NCI-H2196 (cell line): ENCODE measurements around the gene ATP5MG.

Source experiments
- DNase-seq: peaks from one replicate; lab custom pipeline; 2025; ENCODE audit not compliant: unreplicated experiment; lab: John Stamatoyannopoulos, UW

ATP5MG gene

DNA sequence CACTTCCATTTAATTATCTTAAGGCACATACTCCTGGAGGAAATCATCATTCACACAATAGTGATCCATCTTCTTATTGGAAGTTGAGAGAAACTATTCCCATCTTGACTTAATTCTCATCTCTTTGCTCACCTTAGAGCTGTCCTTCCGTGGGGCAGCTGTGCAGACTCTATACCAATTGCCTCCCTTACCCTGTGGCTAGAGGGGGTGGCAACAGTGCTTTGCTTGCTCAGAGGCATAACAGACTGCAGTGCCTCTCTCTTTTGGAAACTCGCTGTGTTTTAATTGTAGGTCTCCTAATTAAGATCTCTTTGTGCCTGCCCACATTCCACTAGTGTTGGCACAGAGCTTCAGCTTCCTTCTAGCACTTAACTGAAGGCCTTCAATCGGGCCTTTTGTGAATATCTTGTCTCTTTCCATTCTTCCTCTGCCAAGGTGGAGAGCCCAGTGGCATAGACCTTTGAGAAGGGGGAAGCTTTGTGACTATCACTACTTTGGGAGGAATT is 40.4 kb downstream of the ATP5MG start:
- no peak for DNase-seq

DNA sequence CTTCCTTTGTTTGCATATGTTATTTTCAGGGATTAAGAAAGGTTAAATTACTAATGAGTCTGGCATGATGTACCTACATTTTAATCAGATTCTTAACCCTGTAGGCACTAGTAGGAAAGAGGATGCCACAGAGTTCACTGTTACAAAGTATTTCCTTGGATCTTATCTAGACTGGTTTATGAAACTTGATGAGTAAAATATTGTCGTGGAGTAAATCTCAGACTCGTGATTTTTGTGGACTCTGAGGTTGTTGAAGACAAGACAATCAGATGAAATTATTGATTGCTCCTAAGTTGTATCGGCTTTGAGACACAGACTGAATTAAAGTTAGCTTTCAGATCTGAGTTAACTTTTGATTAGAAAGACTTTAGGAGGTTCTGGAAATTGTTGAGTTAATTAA is 40.9 kb downstream of the ATP5MG start:
- no peak for DNase-seq

DNA sequence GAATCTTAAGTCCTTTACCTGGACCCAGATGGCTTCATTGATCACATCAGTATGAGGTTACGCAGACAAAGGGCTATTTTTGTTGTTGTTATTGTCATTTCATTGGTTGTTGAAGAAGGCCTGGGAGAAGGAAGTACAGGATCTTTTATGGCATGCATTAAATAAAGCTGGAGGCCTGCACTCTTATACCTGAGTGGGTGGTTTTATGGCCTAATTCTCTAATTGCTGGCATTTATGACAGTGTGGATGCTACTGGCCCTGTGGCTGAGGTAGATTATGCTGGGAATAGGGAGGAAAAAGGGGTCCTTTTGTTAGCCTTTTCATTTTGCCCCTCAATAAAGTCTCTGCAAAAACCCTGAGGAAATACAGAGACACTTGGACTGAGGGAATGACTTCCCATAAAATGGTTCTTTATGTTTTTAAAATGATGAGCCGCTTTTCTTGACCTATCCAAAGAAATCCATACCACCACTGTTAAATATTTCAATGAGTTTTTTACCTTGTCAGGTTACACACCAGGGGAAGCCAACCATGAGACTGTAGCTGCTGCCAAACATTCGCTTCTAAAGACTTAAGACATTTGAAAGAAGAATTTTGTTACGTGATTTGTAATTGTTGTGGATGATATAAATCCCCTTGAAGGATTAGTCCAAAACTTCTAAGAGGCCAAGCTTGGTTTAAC is 41.6 kb downstream of the ATP5MG start:
- DNase-seq = no peak

DNA sequence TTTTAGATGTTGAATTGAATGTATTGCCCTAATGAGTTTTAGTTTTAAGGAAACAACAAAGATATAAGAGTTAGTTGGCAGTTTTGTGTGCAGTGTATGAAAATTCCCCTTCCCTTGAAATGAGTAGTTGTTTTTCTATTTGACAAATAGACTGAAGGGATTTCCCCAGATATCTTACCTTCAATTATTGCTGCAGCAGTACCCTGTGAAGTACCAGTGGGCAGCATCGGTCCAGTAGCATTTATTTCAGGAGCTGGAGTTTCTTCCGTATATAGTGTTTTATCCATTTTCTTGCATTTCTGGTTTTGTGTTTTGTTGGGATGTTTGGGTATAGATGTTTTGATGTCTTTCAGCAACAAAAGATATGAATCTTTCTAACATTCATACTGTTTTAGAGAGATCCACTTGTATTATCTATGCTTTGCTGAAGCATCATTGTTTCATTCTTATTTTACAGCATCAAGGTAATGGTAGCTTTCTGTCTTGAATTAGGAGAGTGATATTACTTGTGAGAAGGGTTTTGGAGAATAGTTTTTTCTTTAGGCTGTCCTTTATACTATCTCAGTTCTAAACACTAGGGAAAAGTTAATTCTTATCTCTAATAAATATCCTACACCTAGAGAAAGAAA is 42.3 kb downstream of the ATP5MG start:
- no peak for DNase-seq

DNA sequence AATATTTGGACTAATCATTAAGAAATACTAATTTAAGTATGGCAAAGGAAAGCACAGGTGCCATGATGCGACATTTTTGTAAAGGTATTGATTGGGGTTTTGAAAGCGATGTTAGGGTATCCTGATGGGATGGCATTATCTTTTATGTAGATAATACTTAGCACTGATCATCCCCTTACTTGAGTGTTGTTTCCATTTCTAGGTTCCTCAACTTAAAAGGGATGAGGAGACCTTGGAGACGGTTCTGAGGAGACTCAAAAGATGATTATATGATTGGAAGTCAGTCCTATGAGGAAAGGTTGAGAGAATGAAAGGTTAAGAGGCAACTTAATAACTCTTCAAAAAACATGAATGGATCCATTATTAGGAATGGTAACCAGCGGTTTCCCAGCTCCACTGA is 46.0 kb downstream of the ATP5MG start:
- no peak for DNase-seq

DNA sequence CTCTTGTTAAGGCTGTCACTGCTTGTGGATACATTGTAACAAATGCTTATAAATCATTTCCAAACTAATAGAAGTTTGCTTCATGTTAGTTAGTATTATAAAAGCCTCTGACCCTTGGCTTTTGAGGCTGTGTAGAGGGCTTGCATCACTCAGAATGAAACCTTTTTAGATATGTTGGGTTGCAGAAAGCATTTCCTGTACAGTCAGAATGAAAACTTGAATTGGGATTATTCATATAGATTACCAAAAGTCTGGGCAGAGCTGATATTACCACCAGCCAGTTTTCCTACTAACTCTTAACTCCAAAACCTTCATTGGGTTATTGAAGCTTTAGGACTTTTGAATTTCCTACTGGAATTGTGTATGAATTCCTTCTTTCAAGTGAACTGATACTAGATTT is 46.9 kb downstream of the ATP5MG start:
- no peak for DNase-seq

DNA sequence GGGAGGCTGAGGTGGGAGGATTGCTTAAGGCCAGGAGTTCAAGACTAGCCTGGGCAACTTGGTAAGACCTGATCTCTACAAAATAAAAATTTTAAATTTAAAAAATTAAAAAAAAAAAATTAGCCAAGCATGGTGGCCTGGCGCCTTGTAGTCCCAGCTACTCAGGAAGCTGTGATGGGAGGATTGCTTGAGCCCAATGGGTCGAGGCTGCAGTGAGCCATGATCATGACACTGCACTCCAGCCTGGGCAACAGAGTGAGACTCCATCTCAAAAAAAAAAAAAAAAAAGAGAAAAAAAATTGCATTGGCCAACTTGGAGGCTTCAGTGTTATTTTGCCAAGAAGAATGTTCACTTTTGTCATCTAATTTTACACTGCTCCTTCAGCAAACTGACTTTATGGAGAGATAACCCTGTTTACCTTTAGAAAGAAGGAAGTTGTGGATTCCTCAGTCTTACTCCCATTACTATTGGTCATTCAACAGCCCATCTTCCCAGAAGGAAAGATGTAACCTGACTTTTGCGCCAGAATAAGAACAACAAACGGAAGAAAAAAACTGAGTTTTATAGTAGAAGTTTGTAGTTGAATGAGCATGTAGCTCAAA is 48.0 kb downstream of the ATP5MG start:
- DNase-seq = no peak

DNA sequence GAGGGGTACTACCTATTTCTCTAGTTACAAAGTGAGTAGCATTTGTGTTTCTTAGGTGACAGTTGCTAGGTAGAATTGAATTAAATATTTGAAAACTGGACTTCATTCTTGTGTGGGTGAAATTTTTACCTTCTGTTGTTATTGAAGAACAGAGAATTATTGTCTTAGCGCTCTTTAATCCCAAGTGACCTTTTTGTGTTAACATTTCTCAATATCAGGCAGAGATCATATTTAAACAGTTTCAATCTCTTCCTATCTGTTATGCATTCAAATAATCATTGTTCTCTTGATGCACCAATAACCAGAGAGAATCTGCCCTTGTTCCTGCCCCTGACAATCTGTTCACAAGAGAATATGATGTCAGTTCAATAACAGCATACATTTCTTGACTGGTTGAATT is 49.0 kb downstream of the ATP5MG start:
- no peak for DNase-seq
